ENCODE results near the gene MAPK8IP2.

- TF ChIP-seq CTCF (IDR thresholded peaks at IDR 0.05) (peak; percentile 95 to 99 (median 97)), POLR2A (IDR thresholded peaks at IDR 0.05) (peak; percentile 22 to 54)
Observed at GRCh38 chr22:50562523-50563412, 37.8 kb upstream of the MAPK8IP2 start, which contains the start of gene SYCE3.
